ENCODE data around the gene PPP2R2D.

DNA sequence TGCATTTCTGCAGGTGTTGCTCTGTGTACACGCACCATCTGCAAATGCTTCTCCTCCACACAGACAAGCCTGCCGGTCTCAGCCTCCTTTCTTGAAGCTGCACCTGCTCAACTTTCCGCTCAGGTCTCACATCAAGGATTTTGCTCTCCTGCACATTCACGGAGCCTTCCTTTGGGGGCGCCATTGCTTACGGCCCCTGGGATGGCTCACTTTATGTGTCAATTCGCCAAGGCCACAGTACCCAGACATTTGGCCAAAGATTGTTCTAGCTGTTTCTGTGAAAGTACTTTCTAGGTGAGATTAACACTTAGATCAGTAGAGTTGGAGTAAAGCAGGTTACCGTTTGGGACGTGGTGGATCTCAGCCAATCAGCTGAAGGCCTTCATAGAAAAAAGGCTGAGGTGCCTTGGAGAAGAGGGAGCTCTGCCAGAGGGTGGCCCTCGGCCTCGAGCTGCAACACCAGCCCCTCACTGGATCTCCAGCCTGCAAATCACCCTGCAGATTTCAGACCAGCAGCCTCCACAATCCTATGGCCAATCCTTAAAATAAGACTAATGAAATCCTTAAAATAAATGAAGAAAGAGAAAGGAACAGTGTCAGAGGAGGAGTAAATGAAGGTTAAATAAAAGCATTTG, 39.9 kb upstream of the PPP2R2D start:
- TF ChIP-seq CTBP1 (IDR thresholded peaks at IDR 0.05; ENCODE audit: borderline replicate concordance) = no peak
- TF ChIP-seq LEF1 (IDR thresholded peaks at IDR 0.05; ENCODE audit: borderline replicate concordance) = no peak
- TF ChIP-seq HDGF (IDR thresholded peaks at IDR 0.05; ENCODE audit: borderline replicate concordance) = no peak
- TF ChIP-seq, protein P1, sequence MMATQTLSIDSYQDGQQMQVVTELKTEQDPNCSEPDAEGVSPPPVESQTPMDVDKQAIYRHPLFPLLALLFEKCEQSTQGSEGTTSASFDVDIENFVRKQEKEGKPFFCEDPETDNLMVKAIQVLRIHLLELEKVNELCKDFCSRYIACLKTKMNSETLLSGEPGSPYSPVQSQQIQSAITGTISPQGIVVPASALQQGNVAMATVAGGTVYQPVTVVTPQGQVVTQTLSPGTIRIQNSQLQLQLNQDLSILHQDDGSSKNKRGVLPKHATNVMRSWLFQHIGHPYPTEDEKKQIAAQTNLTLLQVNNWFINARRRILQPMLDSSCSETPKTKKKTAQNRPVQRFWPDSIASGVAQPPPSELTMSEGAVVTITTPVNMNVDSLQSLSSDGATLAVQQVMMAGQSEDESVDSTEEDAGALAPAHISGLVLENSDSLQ (IDR thresholded peaks at IDR 0.05) = no peak
- no peak for TF ChIP-seq FOXK2 (IDR thresholded peaks at IDR 0.05)
- no peak for TF ChIP-seq BHLHE40 (IDR thresholded peaks at IDR 0.05; ENCODE audit: borderline replicate concordance)
- TF ChIP-seq ELF4 (IDR thresholded peaks at IDR 0.05) = no peak
- TF ChIP-seq TARDBP (IDR thresholded peaks at IDR 0.05) = no peak
- no peak for TF ChIP-seq FOXM1 (IDR thresholded peaks at IDR 0.05; ENCODE audit: borderline replicate concordance)
- TF ChIP-seq SUZ12 (IDR thresholded peaks at IDR 0.05) = no peak
- TF ChIP-seq ARNT (IDR thresholded peaks at IDR 0.05) = no peak
- TF ChIP-seq NFRKB (IDR thresholded peaks at IDR 0.05) = no peak
- no peak for TF ChIP-seq ZNF384 (IDR thresholded peaks at IDR 0.05)
- no peak for TF ChIP-seq SP1 (IDR thresholded peaks at IDR 0.05)
